Activated CD4-positive, alpha-beta T cell treated with anti-CD3 and anti-CD28 coated beads, Interleukin-2, amount 50 U/mL, for 24 hours (primary cell): ENCODE measurements around the gene JAM2.
"Not testable (repeated sequence)": the region's sequence is repeated elsewhere in the genome, so short reads cannot be mapped to it uniquely, and the experiment has no call there.

Source experiments
- DNase-seq, 2 donors: peaks; one replicate each; pipeline ENCODE4 v3.0.0-alpha.2; 2020; ENCODE audit warnings: low read depth in 1 of 2, low spot score in 1 of 2

The JAM2 gene

GRCh38 chr21:25643486-25643885 lies 4.4 kb downstream of the JAM2 start:
- no peak for DNase-seq

GRCh38 chr21:25646474-25646873 lies 7.4 kb downstream of the JAM2 start:
- no peak for DNase-seq

GRCh38 chr21:25647647-25648046 lies 8.6 kb downstream of the JAM2 start:
- no peak for DNase-seq

- no peak for DNase-seq
These were observed 10.1 kb downstream of the JAM2 start for GRCh38 chr21:25649146-25649545.

DNA sequence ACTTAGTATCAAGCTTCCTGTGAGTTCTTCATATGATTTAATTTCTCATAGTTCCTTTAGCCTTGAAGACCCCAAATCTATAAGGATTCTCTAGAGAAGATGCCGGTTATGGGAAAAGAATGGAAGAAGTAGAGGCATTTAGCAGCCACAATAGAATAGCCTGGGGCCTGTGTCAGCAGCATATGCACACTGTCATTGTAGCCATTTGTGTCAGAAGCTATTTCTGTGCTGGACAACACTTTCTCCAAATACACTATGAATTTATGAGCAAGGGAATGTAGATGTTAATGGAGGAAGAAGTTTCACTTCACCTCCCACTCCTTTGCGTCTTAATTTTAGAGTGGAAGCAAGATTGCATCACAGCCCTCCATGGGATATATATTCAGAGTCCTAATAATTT lies 17.4 kb downstream of the JAM2 start:
- no peak for DNase-seq

GRCh38 chr21:25657140-25657539 lies 18.1 kb downstream of the JAM2 start:
- no peak for DNase-seq

DNA sequence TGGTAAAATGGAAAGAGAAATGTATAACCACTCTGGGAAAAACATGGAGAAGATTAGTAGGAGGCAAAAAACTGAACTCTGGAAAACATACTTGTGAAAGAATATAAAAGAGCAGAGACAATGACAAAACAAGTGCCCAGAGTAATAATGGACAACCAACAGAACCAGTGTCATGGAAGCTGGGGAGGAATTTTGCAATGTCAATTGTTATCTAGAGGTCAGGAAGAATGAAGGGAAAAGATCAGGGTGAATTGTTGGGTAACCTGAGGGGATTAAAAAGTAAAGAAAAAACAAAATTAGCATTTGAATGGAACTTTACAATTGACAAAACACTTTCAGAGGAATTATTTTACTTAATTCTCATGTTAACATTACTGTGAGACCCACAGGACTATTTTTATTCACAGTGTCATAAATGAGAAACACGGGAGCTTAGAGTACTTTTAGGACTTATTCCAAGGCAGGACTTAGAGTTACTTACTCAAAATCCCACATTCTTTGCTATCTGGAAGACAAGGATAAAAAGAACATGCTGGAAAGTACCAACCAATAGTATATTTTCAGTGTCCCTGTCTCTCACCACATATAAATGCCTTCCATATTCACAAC lies 19.5 kb downstream of the JAM2 start:
- DNase-seq: no peak

DNA sequence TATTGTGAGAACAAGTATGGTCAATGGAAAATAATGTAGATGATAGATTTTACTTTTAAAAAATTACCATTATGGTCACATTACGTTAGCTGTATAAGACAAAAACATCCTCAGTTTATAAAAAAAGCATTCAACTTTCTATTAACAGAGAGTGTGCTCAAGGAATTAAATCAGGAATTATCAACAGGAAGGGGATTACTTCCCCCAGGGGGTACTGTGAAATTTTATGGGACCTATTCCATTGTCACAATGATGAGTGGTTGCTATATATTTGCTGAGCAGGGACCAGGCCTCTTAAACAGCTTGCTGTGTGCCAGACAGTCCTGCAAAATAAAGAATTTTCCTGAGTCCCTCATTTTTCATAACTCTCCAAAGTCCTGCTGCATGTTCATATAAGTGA lies 21.2 kb downstream of the JAM2 start:
- no peak for DNase-seq

- no peak for DNase-seq
These were observed 25.5 kb downstream of the JAM2 start for GRCh38 chr21:25664491-25664931.

DNA sequence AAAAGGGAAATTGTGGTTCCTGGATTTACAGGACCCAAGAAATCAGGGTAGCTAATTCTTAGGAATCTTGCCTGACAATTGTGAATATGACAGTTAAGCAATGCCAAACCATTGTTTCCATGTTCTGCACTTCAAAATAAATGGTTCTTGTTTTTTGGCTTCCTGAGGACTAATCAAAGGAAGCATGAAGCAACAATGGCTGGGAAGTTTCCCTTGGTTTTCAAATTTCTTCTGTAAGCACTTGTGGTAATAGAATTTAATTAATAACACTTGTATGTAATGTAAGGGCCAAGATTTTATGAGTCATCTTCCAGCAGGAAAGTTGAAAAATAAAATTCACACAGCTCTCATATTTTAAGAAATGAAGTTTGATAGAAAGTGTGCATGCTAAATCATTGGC lies 31.7 kb downstream of the JAM2 start:
- no peak for DNase-seq

GRCh38 chr21:25676451-25676850 lies 37.4 kb downstream of the JAM2 start:
- no peak for DNase-seq

- DNase-seq: no peak
These were observed 43.3 kb downstream of the JAM2 start for GRCh38 chr21:25682382-25682781.

DNA sequence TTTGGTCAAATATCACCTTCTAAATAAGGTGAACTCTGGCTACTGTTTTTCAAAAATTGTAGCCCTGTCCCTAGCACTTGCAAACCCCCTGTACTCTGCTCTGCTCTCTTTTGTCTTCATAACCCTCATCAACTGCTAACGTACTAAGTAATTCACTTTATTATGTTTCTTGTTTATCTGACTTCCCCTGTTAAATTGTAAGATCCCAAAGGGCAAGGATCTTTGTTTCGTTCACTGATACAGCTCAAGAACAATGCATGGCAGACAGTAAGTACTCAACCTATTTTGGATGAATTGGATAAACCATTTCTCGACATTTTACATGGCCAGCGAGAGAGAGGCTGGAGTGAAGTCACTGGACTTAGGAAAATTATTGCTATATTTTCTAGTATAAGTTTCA lies 48.7 kb downstream of the JAM2 start:
- no peak for DNase-seq

GRCh38 chr21:25688275-25689155 lies 49.5 kb downstream of the JAM2 start:
- no peak for DNase-seq

DNA sequence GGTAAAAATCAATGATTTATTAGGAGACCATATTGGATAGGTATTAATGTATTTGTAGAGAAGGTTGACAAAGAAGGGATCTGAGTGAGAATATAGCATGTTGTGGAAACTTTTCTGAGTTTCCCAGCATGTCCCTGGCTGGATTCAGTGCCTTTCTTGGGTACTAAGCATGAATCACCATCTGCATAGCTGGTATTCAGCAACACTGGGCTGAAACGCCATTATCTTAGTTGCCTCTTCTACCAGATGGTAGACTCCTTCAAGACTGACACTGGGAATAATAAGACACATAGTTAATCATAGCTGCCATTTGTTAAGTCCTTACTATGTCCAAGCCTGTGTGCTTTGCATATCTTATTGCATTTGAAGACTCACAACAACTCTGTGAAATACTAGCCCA lies 50.2 kb downstream of the JAM2 start:
- DNase-seq: no peak

DNA sequence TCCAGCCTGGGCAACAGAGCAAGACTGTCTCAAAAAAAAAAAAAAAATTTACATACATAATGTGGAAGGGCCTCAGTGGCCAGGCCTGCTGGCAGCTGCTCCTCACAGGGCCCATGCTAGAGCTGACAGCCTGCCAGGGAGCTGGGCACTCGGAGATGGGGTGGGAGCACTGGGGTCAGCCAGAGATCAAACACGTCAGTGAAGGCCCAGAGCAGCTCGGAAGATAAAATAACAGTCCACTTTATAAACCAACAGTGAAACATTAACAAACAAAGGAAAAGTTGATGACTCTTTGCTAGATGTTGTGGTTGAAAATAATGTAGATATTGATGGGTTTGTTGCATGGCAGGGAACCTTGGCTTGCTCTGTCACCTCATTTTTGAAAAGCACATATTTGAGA lies 52.9 kb downstream of the JAM2 start:
- no peak for DNase-seq

- DNase-seq: not testable (repeated sequence)
These were observed 56.4 kb downstream of the JAM2 start for GRCh38 chr21:25695461-25695860.

- DNase-seq: no peak
These were observed 61.7 kb downstream of the JAM2 start for GRCh38 chr21:25700741-25701140.

DNA sequence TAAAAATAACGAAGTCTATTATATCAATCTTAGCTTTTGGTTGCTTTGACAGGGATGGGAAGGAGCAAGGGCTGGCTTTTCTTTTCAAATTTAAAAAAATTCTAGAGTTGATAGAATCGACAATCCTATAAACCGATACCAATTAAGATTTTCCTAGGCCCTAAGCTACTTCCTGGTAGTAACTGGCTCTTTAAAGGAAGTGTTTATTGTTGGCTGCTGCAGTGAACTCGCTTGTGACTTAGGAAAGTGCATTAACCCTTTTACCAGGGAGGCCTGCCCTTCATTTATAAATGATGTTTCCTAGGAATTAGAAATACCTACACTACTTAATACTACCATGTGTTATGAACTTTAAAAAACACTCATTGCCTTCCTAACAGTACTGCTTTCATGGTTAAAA lies 62.5 kb downstream of the JAM2 start:
- no peak for DNase-seq

DNA sequence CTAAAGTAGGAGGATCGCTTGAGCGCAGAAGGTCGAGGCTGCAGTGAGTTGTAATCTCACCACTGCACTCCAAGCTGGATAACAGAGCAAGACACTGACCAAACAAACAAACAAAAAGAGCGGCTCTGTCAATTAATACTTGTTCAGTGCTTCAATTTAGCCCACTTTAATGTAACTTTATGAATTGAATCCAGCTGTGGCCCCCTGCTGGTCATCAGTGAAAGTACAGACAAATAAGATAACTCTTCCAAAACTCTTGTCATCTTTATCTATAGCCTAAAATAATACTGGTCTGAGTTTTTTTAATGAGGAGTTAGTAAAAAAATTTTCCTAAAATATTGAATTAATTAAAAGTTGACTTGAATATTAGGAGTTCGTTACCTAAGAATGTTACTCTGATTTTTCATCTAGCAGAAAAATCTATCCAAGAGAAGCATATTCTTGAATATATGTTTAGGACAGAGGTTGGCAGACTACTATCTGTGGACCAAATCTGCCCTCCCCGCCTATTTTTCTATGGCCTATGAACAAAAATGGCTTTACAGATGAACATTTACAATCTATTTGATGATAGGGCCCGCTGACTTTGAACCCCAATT lies 69.5 kb downstream of the JAM2 start:
- peak in 1 of 2 donors; percentile 35 for DNase-seq

DNA sequence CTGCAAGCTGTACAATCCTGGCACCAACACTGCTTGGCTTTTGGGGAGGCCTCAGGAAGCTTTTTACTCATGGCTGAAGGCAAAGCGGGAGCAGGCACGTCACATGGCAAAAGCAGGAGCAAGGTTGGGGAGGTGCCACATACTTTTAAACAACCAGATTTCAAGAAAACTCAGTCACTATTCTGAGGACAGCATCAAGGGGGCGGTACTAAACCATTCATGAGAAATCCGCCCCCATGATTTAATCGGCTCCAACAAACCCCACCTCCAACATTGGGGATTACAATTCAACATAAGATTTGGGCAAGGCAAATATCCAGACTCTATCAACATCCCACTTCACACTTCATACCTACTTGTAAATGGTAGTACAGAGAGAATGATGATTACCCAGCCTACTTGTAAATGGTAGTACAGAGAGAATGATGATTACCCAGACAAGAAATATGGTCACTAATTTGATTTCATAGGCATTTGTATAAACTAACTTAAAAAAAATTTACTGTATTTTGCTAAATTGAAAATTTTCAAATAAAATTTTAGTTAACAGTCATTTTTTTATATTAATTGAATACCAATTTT lies 70.7 kb downstream of the JAM2 start:
- DNase-seq: no peak

DNA sequence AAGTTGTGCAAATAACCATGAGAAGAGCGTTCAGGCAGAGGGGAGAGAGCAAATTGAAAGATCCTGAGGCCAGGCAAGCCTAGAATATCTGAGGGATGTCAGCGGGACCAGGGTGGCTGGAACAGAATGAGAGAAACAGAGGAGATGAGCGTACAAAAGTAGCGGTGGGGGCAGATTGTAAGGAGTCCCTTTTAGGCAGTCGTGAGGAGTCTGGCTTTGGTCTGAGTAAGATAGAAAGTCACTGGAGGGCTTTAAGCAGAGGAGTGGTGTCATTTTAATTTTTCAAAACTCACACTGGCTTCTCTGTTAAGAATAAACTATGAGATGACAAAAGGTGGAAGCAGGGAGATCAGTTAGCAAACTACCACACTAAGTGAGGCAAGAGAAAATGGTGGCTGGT lies 71.5 kb downstream of the JAM2 start:
- no peak for DNase-seq
